PC-9 (cell line): ENCODE data around the gene MDP1. TPM values are rescaled to one million over a fixed set of nuclear protein-coding genes. Genes with fewer than 3 reads are reported as not detected.
"Not testable (repeated sequence)": the region's sequence is repeated elsewhere in the genome, so short reads cannot be mapped to it uniquely, and the experiment has no call there.

Experiments used
- BruUV-seq: library from RNA; stranded (reverse); fragments of 400-500 nt; replicated peaks from 2 replicates; lab custom pipeline; 2021; lab: Mats Ljungman, UMichigan
- CTCF ChIA-PET: fragments of 300-600 bp; sonication (Branson Sonifier 250); formaldehyde crosslinking; loops from one replicate; lab custom pipeline; 2022; ENCODE audit warnings: antibody characterized with exemption; lab: Charles Lee
- POLR2A ChIA-PET: fragments of 300-600 bp; sonication (Branson Sonifier 250); formaldehyde crosslinking; loops from one replicate; lab custom pipeline; 2022; ENCODE audit warnings: antibody characterized with exemption; ENCODE audit not compliant: unreplicated experiment; lab: Charles Lee
- DNase-seq, 2 experiments: peaks; one replicate each; pipeline versions ENCODE4 v3.0.0 to v3.0.0-alpha.2; 2015 to 2022; ENCODE audit warnings: mixed read lengths in 1 of 2
- H2AFZ ChIP-seq: fragments of 200-600 bp; sonication (generic); 2 replicates; pipeline ENCODE4 v1.8.1; 2017; ENCODE audit warnings: antibody characterized with exemption
- H3F3A ChIP-seq: fragments of 200-600 bp; sonication (generic); 2 replicates; pipeline ENCODE4 v1.8.1; 2017; ENCODE audit warnings: antibody characterized with exemption, mild to moderate bottlenecking, low read depth; ENCODE audit not compliant: insufficient read depth
- H3K27ac ChIP-seq: fragments of 200-600 bp; sonication (generic); 2 replicates; pipeline ENCODE4 v1.6.1; 2016; ENCODE audit warnings: mixed run types
- H3K27me3 ChIP-seq: fragments of 200-600 bp; sonication (generic); 2 replicates; pipeline ENCODE4 v1.6.1; 2016; ENCODE audit warnings: low read depth, mixed run types; ENCODE audit not compliant: insufficient read depth
- H3K36me3 ChIP-seq: fragments of 200-600 bp; sonication (generic); 2 replicates; pipeline ENCODE4 v1.6.1; 2016; ENCODE audit warnings: low read depth, mixed run types
- H3K4me1 ChIP-seq: fragments of 200-600 bp; sonication (generic); replicated peaks from 2 replicates; pipeline ENCODE4 v1.6.1; 2016; ENCODE audit warnings: mixed run types; ENCODE audit not compliant: insufficient read depth
- H3K4me2 ChIP-seq: fragments of 200-600 bp; sonication (generic); 2 replicates; pipeline ENCODE4 v1.6.1; 2017; ENCODE audit warnings: mixed run types
- H3K4me3 ChIP-seq: fragments of 200-600 bp; sonication (generic); 2 replicates; pipeline ENCODE4 v1.6.1; 2016; ENCODE audit warnings: mixed run types
- H3K79me2 ChIP-seq: fragments of 200-600 bp; sonication (generic); 2 replicates; pipeline ENCODE4 v1.6.1; 2017; ENCODE audit warnings: low read depth, mixed run types
- H3K9me2 ChIP-seq: fragments of 200-600 bp; sonication (generic); 2 replicates; pipeline ENCODE4 v1.8.1; 2017; ENCODE audit warnings: mild to moderate bottlenecking; ENCODE audit not compliant: insufficient read depth
- H3K9me3 ChIP-seq: fragments of 200-600 bp; sonication (generic); 2 replicates; pipeline ENCODE4 v1.8.1; 2016; ENCODE audit warnings: low read depth; ENCODE audit not compliant: insufficient read depth
- H4K20me1 ChIP-seq: fragments of 200-600 bp; sonication (generic); 2 replicates; pipeline ENCODE4 v1.8.1; 2017; ENCODE audit not compliant: insufficient read depth
- EZH2 ChIP-seq: fragments of 200-600 bp; sonication (generic); IDR thresholded peaks from 2 replicates; pipeline ENCODE4 v1.8.0; 2017; ENCODE audit warnings: antibody characterized with exemption, low read depth
- intact Hi-C: fragments of 100-400 bp; cut with micrococcal nuclease; formaldehyde crosslinking; loops from one replicate; pipeline ENCODE4 v1.10.0; 2022; ENCODE audit not compliant: unreplicated experiment
- total RNA-seq: library from RNA; stranded (reverse); gene quantifications from 2 replicates; pipeline ENCODE4 v1.2.3, GENCODE V29; 2021
- TF ChIP-seq, protein P1 (sequence below): fragments of 200-600 bp; sonication (generic); conservative IDR thresholded peaks from 2 replicates; pipeline ENCODE4 v1.6.1; 2017; ENCODE audit warnings: mixed run types, antibody characterized with exemption, mild to moderate bottlenecking, moderate library complexity

MDP1 gene
- total RNA-seq, 1 experiment from 2014 or later: 8.7 TPM

GRCh38 chr14:24202538-24202937, 13.3 kb downstream of the MDP1 start:
- H4K20me1 ChIP-seq, DNase-seq, H3K36me3 ChIP-seq, H3K4me3 ChIP-seq, H3K9me3 ChIP-seq, H3K4me2 ChIP-seq, H3K79me2 ChIP-seq, H3K9me2 ChIP-seq, intact Hi-C loops, H3K27ac ChIP-seq, H3F3A ChIP-seq, BruUV-seq, CTCF ChIA-PET, H3K4me1 ChIP-seq, POLR2A ChIA-PET, H2AFZ ChIP-seq, H3K27me3 ChIP-seq: not testable (repeated sequence)

DNA sequence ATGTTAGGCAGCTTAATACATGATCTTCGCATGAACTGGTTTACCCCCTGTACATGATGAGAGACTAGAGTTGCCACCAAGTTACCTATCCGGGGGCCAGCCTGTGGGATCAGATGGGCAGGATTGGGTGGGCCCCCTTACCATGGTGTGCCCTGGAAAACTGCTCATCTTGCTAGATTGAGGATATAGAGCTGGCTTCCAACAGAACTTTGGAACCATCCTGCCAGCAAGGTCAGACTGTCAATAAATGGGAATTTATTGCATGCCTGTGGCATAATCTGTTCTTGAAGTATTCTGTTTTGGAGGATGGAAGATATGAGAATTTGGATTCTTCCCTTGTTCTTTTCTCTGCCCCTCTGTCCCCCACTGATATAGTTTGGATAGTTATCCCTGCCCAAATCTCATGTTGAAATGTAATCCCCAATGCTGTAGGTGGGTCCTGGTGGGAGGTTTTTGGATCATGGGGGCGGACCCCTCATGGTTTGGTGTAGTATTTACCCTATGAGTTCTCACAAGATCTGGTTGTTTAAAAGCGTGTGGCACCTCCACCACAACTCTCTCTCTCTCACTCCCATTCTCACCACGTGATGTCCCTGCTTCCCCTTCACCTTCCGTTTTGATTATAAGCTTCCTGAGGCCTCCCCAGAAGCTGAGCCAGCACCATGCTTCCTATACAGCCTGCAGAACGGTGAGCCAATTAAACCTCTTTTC, 16.9 kb downstream of the MDP1 start:
- Histone ChIP-seq H3K27me3 (no peaks in the 10 kb centered on the region), H2AFZ (no peak overlapping the region), H3K9me3 (no peaks in the 10 kb centered on the region; the same call in 1 of the 2 replicates), H4K20me1 (no peaks in the 10 kb centered on the region), H3K4me1 (0 out of 2 replicates have a peak, but pooled peaks cover 7% of the 10 kb centered on the region), H3K36me3 (no peaks in the 10 kb centered on the region), H3F3A (peaks cover 8% of the 10 kb centered on the region; the same call in 1 of the 2 replicates), H3K4me2 (no peak overlapping the region), H3K9me2 (no peaks in the 10 kb centered on the region), H3K27ac (no peak overlapping the region), H3K4me3 (no peak overlapping the region), H3K79me2 (peaks cover 31% of the 10 kb centered on the region)
- BruUV-seq: no TSS peak
- TF ChIP-seq EZH2: no peak
- TF ChIP-seq, protein P1, sequence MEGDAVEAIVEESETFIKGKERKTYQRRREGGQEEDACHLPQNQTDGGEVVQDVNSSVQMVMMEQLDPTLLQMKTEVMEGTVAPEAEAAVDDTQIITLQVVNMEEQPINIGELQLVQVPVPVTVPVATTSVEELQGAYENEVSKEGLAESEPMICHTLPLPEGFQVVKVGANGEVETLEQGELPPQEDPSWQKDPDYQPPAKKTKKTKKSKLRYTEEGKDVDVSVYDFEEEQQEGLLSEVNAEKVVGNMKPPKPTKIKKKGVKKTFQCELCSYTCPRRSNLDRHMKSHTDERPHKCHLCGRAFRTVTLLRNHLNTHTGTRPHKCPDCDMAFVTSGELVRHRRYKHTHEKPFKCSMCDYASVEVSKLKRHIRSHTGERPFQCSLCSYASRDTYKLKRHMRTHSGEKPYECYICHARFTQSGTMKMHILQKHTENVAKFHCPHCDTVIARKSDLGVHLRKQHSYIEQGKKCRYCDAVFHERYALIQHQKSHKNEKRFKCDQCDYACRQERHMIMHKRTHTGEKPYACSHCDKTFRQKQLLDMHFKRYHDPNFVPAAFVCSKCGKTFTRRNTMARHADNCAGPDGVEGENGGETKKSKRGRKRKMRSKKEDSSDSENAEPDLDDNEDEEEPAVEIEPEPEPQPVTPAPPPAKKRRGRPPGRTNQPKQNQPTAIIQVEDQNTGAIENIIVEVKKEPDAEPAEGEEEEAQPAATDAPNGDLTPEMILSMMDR: no peak
- ChIA-PET POLR2A (no interaction called here), CTCF (no interaction called here)
- intact Hi-C loops: no loop called here
- no peak for DNase-seq

GRCh38 chr14:24197056-24197450, 18.8 kb downstream of the MDP1 start:
- Histone ChIP-seq H3K27ac (no peak overlapping the region), H3K9me3 (no peaks in the 10 kb centered on the region; the same call in 1 of the 2 replicates), H3K27me3 (no peaks in the 10 kb centered on the region), H4K20me1 (no peaks in the 10 kb centered on the region), H3K4me1 (0 out of 2 replicates have a peak, but pooled peaks cover 7% of the 10 kb centered on the region), H3K9me2 (no peaks in the 10 kb centered on the region), H2AFZ (no peak overlapping the region), H3K79me2 (peaks cover 33% of the 10 kb centered on the region), H3F3A (peaks cover 8% of the 10 kb centered on the region; the same call in 1 of the 2 replicates), H3K36me3 (no peaks in the 10 kb centered on the region), H3K4me2 (peak overlapping the region; percentile 71), H3K4me3 (peak overlapping the region; percentile 71; the same call in 1 of the 2 replicates)
- no peak for DNase-seq
- TF ChIP-seq, protein P1: no peak
- TF ChIP-seq EZH2: no peak
- ChIA-PET CTCF (no interaction called here), POLR2A (no interaction called here)
- BruUV-seq: no TSS peak
- intact Hi-C loops: no loop called here
